ENCODE measurements around the gene POLE4. TPM values are rescaled to one million over a fixed set of nuclear protein-coding genes. Genes with fewer than 3 reads are reported as not detected.

Gene POLE4
- total and polyA plus RNA-seq, 4 donors, result 6.5 to 115 (median 23.9) TPM

- WGBS, result 88% methylated on average over 11 of the region's 11 CpGs
- DNase-seq (ENCODE audit: low spot score), result no peak
- Histone ChIP-seq H3K27me3 (ENCODE audit: control insufficient read depth in 4 of 4, insufficient read depth in 4 of 4, low read length in 3 of 4) (no peaks in the 10 kb centered on the region), H3K9me3 (ENCODE audit: control insufficient read depth in 4 of 4, low read length in 3 of 4) (peaks cover 0 to 3% (median 0%) of the 10 kb centered on the region in 4 donors), H3K4me1 (ENCODE audit: control insufficient read depth in 4 of 4, insufficient read depth in 4 of 4, low read length in 3 of 4) (peaks cover 0 to 3% (median 0%) of the 10 kb centered on the region in 4 donors), H3K36me3 (ENCODE audit: control insufficient read depth in 4 of 4, insufficient read depth in 3 of 4, low read depth in 1 of 4, low read length in 3 of 4) (no peaks in the 10 kb centered on the region), H3K27ac (ENCODE audit: low read depth in 1 of 2, low read length in 2 of 2) (no peak overlapping the region), H3K4me3 (ENCODE audit: low read depth in 1 of 3, low read length in 3 of 3) (no peak overlapping the region), H3K9ac (ENCODE audit: low read depth in 1 of 2, low read length in 2 of 2) (no peak overlapping the region)
- TF ChIP-seq YY1 (IDR thresholded peaks at IDR 0.05), result no peak
- TF ChIP-seq, protein P1, sequence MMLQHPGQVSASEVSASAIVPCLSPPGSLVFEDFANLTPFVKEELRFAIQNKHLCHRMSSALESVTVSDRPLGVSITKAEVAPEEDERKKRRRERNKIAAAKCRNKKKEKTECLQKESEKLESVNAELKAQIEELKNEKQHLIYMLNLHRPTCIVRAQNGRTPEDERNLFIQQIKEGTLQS (IDR thresholded peaks at IDR 0.05), result no peak
Measured at GRCh38 chr2:74924463-74925265, 33.8 kb upstream of the POLE4 start.

DNA sequence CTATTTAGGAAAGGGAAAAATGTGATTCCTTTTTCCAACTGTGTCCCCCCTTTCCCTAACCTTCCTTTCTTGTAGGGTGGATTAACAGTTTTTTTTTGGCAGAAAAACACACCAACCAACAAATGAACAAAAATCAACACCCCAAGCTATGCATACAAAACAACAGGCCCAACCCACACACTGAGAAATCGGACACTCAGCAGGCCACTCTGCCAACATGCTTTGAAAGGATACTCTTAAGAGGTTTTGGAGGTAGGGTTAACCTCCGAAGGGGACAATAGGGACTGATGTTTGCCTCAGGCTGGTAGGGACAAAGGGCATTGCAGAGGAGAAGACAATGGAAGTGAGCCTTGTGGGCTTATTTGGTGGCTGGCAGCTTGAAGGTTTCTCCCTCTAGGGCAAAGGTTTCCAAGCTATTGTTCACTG is 33.1 kb upstream of the POLE4 start:
- no peak overlapping the region for H3K27ac ChIP-seq (ENCODE audit: low read depth in 1 of 2, low read length in 2 of 2)
- no peak overlapping the region for H3K4me3 ChIP-seq (ENCODE audit: low read depth in 1 of 3, low read length in 3 of 3)
- H3K36me3 ChIP-seq (ENCODE audit: control insufficient read depth in 4 of 4, insufficient read depth in 3 of 4, low read depth in 1 of 4, low read length in 3 of 4), result no peaks in the 10 kb centered on the region
- no peak overlapping the region for H3K9ac ChIP-seq (ENCODE audit: low read depth in 1 of 2, low read length in 2 of 2)
- no peaks in the 10 kb centered on the region for H3K27me3 ChIP-seq (ENCODE audit: control insufficient read depth in 4 of 4, insufficient read depth in 4 of 4, low read length in 3 of 4)
- H3K4me1 ChIP-seq (ENCODE audit: control insufficient read depth in 4 of 4, insufficient read depth in 4 of 4, low read length in 3 of 4), result no peaks in the 10 kb centered on the region
- TF ChIP-seq, protein P2, sequence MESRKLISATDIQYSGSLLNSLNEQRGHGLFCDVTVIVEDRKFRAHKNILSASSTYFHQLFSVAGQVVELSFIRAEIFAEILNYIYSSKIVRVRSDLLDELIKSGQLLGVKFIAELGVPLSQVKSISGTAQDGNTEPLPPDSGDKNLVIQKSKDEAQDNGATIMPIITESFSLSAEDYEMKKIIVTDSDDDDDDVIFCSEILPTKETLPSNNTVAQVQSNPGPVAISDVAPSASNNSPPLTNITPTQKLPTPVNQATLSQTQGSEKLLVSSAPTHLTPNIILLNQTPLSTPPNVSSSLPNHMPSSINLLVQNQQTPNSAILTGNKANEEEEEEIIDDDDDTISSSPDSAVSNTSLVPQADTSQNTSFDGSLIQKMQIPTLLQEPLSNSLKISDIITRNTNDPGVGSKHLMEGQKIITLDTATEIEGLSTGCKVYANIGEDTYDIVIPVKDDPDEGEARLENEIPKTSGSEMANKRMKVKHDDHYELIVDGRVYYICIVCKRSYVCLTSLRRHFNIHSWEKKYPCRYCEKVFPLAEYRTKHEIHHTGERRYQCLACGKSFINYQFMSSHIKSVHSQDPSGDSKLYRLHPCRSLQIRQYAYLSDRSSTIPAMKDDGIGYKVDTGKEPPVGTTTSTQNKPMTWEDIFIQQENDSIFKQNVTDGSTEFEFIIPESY (IDR thresholded peaks at IDR 0.05), result no peak
- TF ChIP-seq, protein P1 (IDR thresholded peaks at IDR 0.05), result no peak
- no peak for TF ChIP-seq NR2F2 (IDR thresholded peaks at IDR 0.05)
- whole genome bisulfite sequencing, result 80% methylated on average over 2 of the region's 2 CpGs
- DNase-seq (ENCODE audit: low spot score), result no peak
- H3K9me3 ChIP-seq (ENCODE audit: control insufficient read depth in 4 of 4, low read length in 3 of 4), result peaks cover 0 to 3% (median 0%) of the 10 kb centered on the region in 4 donors

DNA sequence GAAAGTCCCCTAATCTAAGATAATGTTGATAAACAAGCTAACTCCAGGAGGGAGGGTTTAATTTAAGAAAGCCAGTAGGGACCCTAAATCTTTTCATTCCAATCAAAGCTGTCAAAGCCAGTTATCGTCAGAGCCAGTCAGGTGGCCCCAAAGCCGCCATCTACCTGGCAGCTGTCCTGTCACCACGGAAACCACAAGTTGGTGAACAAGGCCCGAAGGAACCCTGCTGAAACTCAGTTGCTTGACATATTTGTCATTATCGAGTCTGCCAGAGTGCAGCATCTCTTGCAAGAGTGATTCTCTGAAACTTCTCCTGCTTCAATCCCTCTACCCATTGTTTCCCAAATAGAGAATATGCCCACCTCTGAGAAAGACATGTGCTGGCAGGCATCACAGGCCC is 30.8 kb upstream of the POLE4 start:
- 84% methylated on average over 5 of the region's 5 CpGs for WGBS
- Histone ChIP-seq H3K9ac (ENCODE audit: low read depth in 1 of 2, low read length in 2 of 2) (no peak overlapping the region), H3K27me3 (ENCODE audit: control insufficient read depth in 4 of 4, insufficient read depth in 4 of 4, low read length in 3 of 4) (no peaks in the 10 kb centered on the region), H3K36me3 (ENCODE audit: control insufficient read depth in 4 of 4, insufficient read depth in 3 of 4, low read depth in 1 of 4, low read length in 3 of 4) (no peaks in the 10 kb centered on the region), H3K4me1 (ENCODE audit: control insufficient read depth in 4 of 4, insufficient read depth in 4 of 4, low read length in 3 of 4) (no peaks in the 10 kb centered on the region), H3K9me3 (ENCODE audit: control insufficient read depth in 4 of 4, low read length in 3 of 4) (peaks cover 0 to 3% (median 0%) of the 10 kb centered on the region in 4 donors), H3K27ac (ENCODE audit: low read depth in 1 of 2, low read length in 2 of 2) (no peak overlapping the region), H3K4me3 (ENCODE audit: low read depth in 1 of 3, low read length in 3 of 3) (no peak overlapping the region)
- TF ChIP-seq NR2F2 (IDR thresholded peaks at IDR 0.05) (no peak), FOXA1 (IDR thresholded peaks at IDR 0.05) (no peak), JUND (IDR thresholded peaks at IDR 0.05) (no peak), GABPA (IDR thresholded peaks at IDR 0.05 in 1 of 2, conservative IDR thresholded peaks at IDR 0.05 in 1 of 2) (no peak), HNF4A (conservative IDR thresholded peaks at IDR 0.05) (no peak), RAD21 (IDR thresholded peaks at IDR 0.05) (no peak), HNF4G (IDR thresholded peaks at IDR 0.05) (no peak), FOXA2 (IDR thresholded peaks at IDR 0.05) (no peak), YY1 (IDR thresholded peaks at IDR 0.05) (no peak)
- TF ChIP-seq, protein P2 (IDR thresholded peaks at IDR 0.05), result no peak
- TF ChIP-seq, protein P3, sequence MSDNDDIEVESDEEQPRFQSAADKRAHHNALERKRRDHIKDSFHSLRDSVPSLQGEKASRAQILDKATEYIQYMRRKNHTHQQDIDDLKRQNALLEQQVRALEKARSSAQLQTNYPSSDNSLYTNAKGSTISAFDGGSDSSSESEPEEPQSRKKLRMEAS (IDR thresholded peaks at IDR 0.05), result no peak
- TF ChIP-seq, protein P1 (IDR thresholded peaks at IDR 0.05), result no peak
- no peak for DNase-seq (ENCODE audit: low spot score)

All from liver (tissue), 9 donors.